Parathyroid adenoma (tissue), 2 donors: ENCODE data around the gene DUS3L.

Source experiments
- H2AFZ ChIP-seq: fragments of 300-600 bp; sonication (generic); one replicate; pipeline ENCODE4 v1.7.0; 2017; ENCODE audit warnings: antibody characterized with exemption, mild to moderate bottlenecking
- H3K27ac ChIP-seq: fragments of 300-600 bp; sonication (generic); one replicate; pipeline ENCODE4 v1.7.0; 2017
- H3K27me3 ChIP-seq: fragments of 300-600 bp; sonication (generic); one replicate; pipeline ENCODE4 v1.7.0; 2017; ENCODE audit warnings: low read length; ENCODE audit not compliant: control insufficient read depth, insufficient read depth
- H3K36me3 ChIP-seq: fragments of 300-600 bp; sonication (generic); one replicate; pipeline ENCODE4 v1.7.0; 2017; ENCODE audit warnings: low read length; ENCODE audit not compliant: control insufficient read depth, insufficient read depth
- H3K4me1 ChIP-seq: fragments of 300-600 bp; sonication (generic); one replicate; pipeline ENCODE4 v1.7.0; 2017; ENCODE audit warnings: control low read depth
- H3K4me2 ChIP-seq: fragments of 300-600 bp; sonication (generic); one replicate; pipeline ENCODE4 v1.7.0; 2017; ENCODE audit warnings: low read length
- H3K4me3 ChIP-seq: fragments of 300-600 bp; sonication (generic); one replicate; pipeline ENCODE4 v1.7.0; 2017; ENCODE audit warnings: low read depth, low read length
- H3K79me2 ChIP-seq: fragments of 300-600 bp; sonication (generic); one replicate; pipeline ENCODE4 v1.7.0; 2017; ENCODE audit warnings: control low read depth
- H3K9ac ChIP-seq: fragments of 300-600 bp; sonication (generic); one replicate; pipeline ENCODE4 v1.7.0; 2017; ENCODE audit warnings: mild to moderate bottlenecking
- H3K9me3 ChIP-seq: fragments of 300-600 bp; sonication (generic); one replicate; pipeline ENCODE4 v1.7.0; 2017; ENCODE audit warnings: low read length; ENCODE audit not compliant: control insufficient read depth
- CTCF ChIP-seq: fragments of 300-600 bp; sonication (generic); IDR thresholded peaks from one replicate; pipeline ENCODE4 v1.7.0; 2017; ENCODE audit warnings: antibody characterized with exemption, mild to moderate bottlenecking
- donor health status: primary hyperparathyroidism.

Gene DUS3L

GRCh38 chr19:5808120-5808816 lies 17.3 kb upstream of the DUS3L start:
- Histone ChIP-seq H2AFZ (no peak overlapping the region), H3K9ac (no peak overlapping the region), H3K9me3 (no peaks in the 10 kb centered on the region), H3K27me3 (no peaks in the 10 kb centered on the region), H3K79me2 (no peaks in the 10 kb centered on the region), H3K4me3 (no peak overlapping the region), H3K4me2 (no peak overlapping the region), H3K27ac (no peak overlapping the region), H3K4me1 (peaks cover 2% of the 10 kb centered on the region), H3K36me3 (no peaks in the 10 kb centered on the region)
- no peak for TF ChIP-seq CTCF

- H3K27ac ChIP-seq: no peak overlapping the region
These were observed 15.9 kb upstream of the DUS3L start for GRCh38 chr19:5806905-5807304.

GRCh38 chr19:5806133-5806489 lies 15.1 kb upstream of the DUS3L start:
- TF ChIP-seq CTCF: no peak
- Histone ChIP-seq H3K4me2 (peak overlapping the region; percentile 60), H3K79me2 (no peaks in the 10 kb centered on the region), H3K4me3 (peak overlapping the region; percentile 43), H3K27ac (no peak overlapping the region), H3K9me3 (no peaks in the 10 kb centered on the region), H3K9ac (no peak overlapping the region), H2AFZ (peak overlapping the region; percentile 79), H3K4me1 (peaks cover 2% of the 10 kb centered on the region), H3K36me3 (no peaks in the 10 kb centered on the region), H3K27me3 (no peaks in the 10 kb centered on the region)

More at GRCh38 chr19:5806905-5807304, 15.9 kb upstream of the DUS3L start:
- no peak for TF ChIP-seq CTCF
- H3K9me3 ChIP-seq: no peaks in the 10 kb centered on the region
- H3K36me3 ChIP-seq: no peaks in the 10 kb centered on the region
- H3K9ac ChIP-seq: no peak overlapping the region
- no peaks in the 10 kb centered on the region for H3K27me3 ChIP-seq
- H3K4me2 ChIP-seq: no peak overlapping the region
- no peak overlapping the region for H3K4me3 ChIP-seq
- H2AFZ ChIP-seq: no peak overlapping the region
- peaks cover 2% of the 10 kb centered on the region for H3K4me1 ChIP-seq
- H3K79me2 ChIP-seq: no peaks in the 10 kb centered on the region

- peak; percentile 75 for TF ChIP-seq CTCF
- peaks cover 2% of the 10 kb centered on the region for H3K4me1 ChIP-seq
- H3K4me3 ChIP-seq: peak overlapping the region; percentile 43
- peak overlapping the region; percentile 60 for H3K4me2 ChIP-seq
- no peak overlapping the region for H3K9ac ChIP-seq
- no peaks in the 10 kb centered on the region for H3K9me3 ChIP-seq
- H3K27ac ChIP-seq: no peak overlapping the region
- H2AFZ ChIP-seq: peak overlapping the region; percentile 79
- no peaks in the 10 kb centered on the region for H3K27me3 ChIP-seq
- no peaks in the 10 kb centered on the region for H3K36me3 ChIP-seq
- H3K79me2 ChIP-seq: no peaks in the 10 kb centered on the region
These were observed 14.6 kb upstream of the DUS3L start for GRCh38 chr19:5805462-5806132.
